DND-41 (cell line): ENCODE data around the gene SLC4A1AP.

ENCODE experiments used
- ATAC-seq: fragments of 200-7000 bp; cut with Tn5 transposase; 3 replicates; pipeline ENCODE4 v1.9.1; 2021; ENCODE audit warnings: low read depth; ENCODE audit not compliant: insufficient read depth
- DNase-seq: peaks from one replicate; pipeline ENCODE4 v3.0.0-alpha.2; 2020
- H2AFZ ChIP-seq: 2 replicates; pipeline ENCODE4 v1.6.0; 2012; ENCODE audit warnings: low read depth, low read length
- H3K27ac ChIP-seq: 2 replicates; pipeline ENCODE4 v1.5.1; 2012; ENCODE audit warnings: low read length, inconsistent platforms
- H3K27me3 ChIP-seq: fragments of 200-600 bp; sonication (generic); 2 replicates; pipeline ENCODE4 v1.6.0; 2012; ENCODE audit warnings: low read length, mild to moderate bottlenecking, inconsistent platforms; ENCODE audit not compliant: insufficient read depth, poor library complexity
- H3K36me3 ChIP-seq: 2 replicates; pipeline ENCODE4 v1.5.1; 2012; ENCODE audit warnings: low read length, inconsistent platforms; ENCODE audit not compliant: insufficient read depth
- H3K4me1 ChIP-seq: 2 replicates; pipeline ENCODE4 v1.5.1; 2012; ENCODE audit warnings: mild to moderate bottlenecking, low read length; ENCODE audit not compliant: insufficient read depth
- H3K4me2 ChIP-seq: 2 replicates; pipeline ENCODE4 v1.6.0; 2012; ENCODE audit warnings: mild to moderate bottlenecking, moderate library complexity, low read length, inconsistent platforms; ENCODE audit not compliant: insufficient read depth
- H3K4me3 ChIP-seq, 2 experiments: fragments of 200-600 bp in 1 of 2; shearing (Covaris generic) in 1 of 2; 2 replicates each; pipeline ENCODE4 v1.5.1; 2012 to 2016; ENCODE audit warnings: inconsistent platforms in 2 of 2, low read length in 2 of 2, mild to moderate bottlenecking in 2 of 2, low read depth in 1 of 2, moderate library complexity in 1 of 2
- H3K79me2 ChIP-seq: 2 replicates; pipeline ENCODE4 v1.6.0; 2012; ENCODE audit warnings: low read length, inconsistent platforms; ENCODE audit not compliant: insufficient read depth
- H3K9ac ChIP-seq: 2 replicates; pipeline ENCODE4 v1.6.0; 2012; ENCODE audit warnings: low read depth, mild to moderate bottlenecking, inconsistent platforms, low read length, moderate library complexity
- H3K9me3 ChIP-seq: 2 replicates; pipeline ENCODE4 v1.5.1; 2012; ENCODE audit warnings: low read length, moderate library complexity, mild to moderate bottlenecking, inconsistent platforms; ENCODE audit not compliant: insufficient read depth, severe bottlenecking
- H4K20me1 ChIP-seq: 2 replicates; pipeline ENCODE4 v1.6.0; 2012; ENCODE audit warnings: low read length; ENCODE audit not compliant: insufficient read depth
- EZH2 ChIP-seq: IDR thresholded peaks from 3 replicates; pipeline ENCODE4 v1.6.1; 2012; ENCODE audit warnings: borderline replicate concordance, low read depth, mild to moderate bottlenecking, moderate library complexity, low read length, inconsistent platforms; ENCODE audit not compliant: severe bottlenecking
- TF ChIP-seq, protein P1 (sequence below): IDR thresholded peaks from 2 replicates; pipeline ENCODE4 v1.5.1; 2012; ENCODE audit warnings: borderline replicate concordance, low read length, moderate library complexity, mild to moderate bottlenecking; ENCODE audit not compliant: poor library complexity, severe bottlenecking; ENCODE audit errors: extremely low read depth

The SLC4A1AP gene

GRCh38 chr2:27741673-27742072 lies 78.0 kb downstream of the SLC4A1AP start:
- no peaks in the 10 kb centered on the region for H3K79me2 ChIP-seq
- H3K4me1 ChIP-seq = no peaks in the 10 kb centered on the region
- DNase-seq = no peak
- H3K36me3 ChIP-seq = no peaks in the 10 kb centered on the region
- ATAC-seq = no peak
- no peaks in the 10 kb centered on the region for H3K27me3 ChIP-seq
- H2AFZ ChIP-seq = no peak overlapping the region
- H3K9ac ChIP-seq = no peak overlapping the region
- H3K4me2 ChIP-seq = no peak overlapping the region
- no peak overlapping the region for H3K4me3 ChIP-seq
- H3K9me3 ChIP-seq = no peaks in the 10 kb centered on the region
- TF ChIP-seq, protein P1, sequence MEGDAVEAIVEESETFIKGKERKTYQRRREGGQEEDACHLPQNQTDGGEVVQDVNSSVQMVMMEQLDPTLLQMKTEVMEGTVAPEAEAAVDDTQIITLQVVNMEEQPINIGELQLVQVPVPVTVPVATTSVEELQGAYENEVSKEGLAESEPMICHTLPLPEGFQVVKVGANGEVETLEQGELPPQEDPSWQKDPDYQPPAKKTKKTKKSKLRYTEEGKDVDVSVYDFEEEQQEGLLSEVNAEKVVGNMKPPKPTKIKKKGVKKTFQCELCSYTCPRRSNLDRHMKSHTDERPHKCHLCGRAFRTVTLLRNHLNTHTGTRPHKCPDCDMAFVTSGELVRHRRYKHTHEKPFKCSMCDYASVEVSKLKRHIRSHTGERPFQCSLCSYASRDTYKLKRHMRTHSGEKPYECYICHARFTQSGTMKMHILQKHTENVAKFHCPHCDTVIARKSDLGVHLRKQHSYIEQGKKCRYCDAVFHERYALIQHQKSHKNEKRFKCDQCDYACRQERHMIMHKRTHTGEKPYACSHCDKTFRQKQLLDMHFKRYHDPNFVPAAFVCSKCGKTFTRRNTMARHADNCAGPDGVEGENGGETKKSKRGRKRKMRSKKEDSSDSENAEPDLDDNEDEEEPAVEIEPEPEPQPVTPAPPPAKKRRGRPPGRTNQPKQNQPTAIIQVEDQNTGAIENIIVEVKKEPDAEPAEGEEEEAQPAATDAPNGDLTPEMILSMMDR = no peak
- TF ChIP-seq EZH2 = no peak
- no peak overlapping the region for H3K27ac ChIP-seq
- no peaks in the 10 kb centered on the region for H4K20me1 ChIP-seq

GRCh38 chr2:27742571-27742970 lies 78.9 kb downstream of the SLC4A1AP start:
- H3K4me1 ChIP-seq = no peaks in the 10 kb centered on the region
- no peaks in the 10 kb centered on the region for H4K20me1 ChIP-seq
- DNase-seq (no peak), ATAC-seq (no peak)
- H3K27ac ChIP-seq = no peak overlapping the region
- H3K9me3 ChIP-seq = no peaks in the 10 kb centered on the region
- no peak overlapping the region for H3K9ac ChIP-seq
- no peak overlapping the region for H2AFZ ChIP-seq
- no peak overlapping the region for H3K4me3 ChIP-seq
- H3K4me2 ChIP-seq = no peak overlapping the region
- no peaks in the 10 kb centered on the region for H3K79me2 ChIP-seq
- TF ChIP-seq EZH2 = no peak
- TF ChIP-seq, protein P1 = no peak
- no peaks in the 10 kb centered on the region for H3K36me3 ChIP-seq
- H3K27me3 ChIP-seq = no peaks in the 10 kb centered on the region
